Epithelial cell of esophagus (primary cell): ENCODE data around the gene TRPT1.
"Not testable (repeated sequence)": the region's sequence is repeated elsewhere in the genome, so short reads cannot be mapped to it uniquely, and the experiment has no call there.

Source experiments
- DNase-seq: peaks from one replicate; pipeline ENCODE4 v3.0.0; 2010; ENCODE audit warnings: low read depth
- H3K4me3 ChIP-seq: 2 replicates; pipeline ENCODE4 v1.5.1; 2011; ENCODE audit warnings: mild to moderate bottlenecking, low read length, control low read depth
- CTCF ChIP-seq: IDR thresholded peaks from 2 replicates; pipeline ENCODE4 v1.5.1; 2011; ENCODE audit warnings: low read depth, mild to moderate bottlenecking, low read length, control low read depth, inconsistent platforms; ENCODE audit not compliant: insufficient read depth; ENCODE audit errors: missing control alignments

Gene TRPT1

DNA sequence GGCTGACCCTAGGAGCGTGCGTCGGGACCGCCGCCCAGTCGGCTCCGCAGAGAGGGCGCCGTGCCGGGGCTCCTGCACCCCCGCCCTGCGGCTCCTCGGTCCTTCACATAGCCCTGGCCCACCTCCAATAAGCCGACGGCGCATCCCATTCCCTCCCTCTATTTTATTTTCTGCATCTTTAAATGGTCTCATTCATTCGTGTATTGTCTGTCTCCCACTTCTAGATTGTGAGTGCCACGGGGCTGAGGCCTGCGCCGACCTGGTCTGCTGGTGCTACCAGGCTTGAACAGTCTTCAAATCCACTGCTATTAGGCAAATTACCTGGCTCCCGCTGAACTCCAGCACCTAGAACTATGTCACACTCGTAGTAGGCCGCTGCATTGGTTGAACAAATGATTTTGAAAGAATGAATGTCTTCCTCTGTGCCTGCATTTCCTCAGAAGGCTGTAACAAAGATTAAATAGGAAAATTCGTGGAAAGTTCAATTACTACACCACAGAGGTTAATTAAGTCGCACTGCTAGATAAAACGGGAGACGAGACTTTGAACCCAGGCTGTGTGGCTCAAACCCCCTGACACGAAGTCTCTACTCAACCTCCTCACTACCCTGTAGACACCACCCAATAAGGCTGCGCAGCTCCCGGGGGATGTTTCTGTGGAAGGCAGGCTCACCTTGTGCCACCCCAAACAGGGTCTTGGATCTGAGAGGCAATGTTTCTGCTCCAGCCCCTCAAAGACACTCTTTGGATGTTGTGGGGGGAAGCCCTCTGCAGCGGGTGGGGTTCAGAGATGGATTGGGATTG is 21.9 kb upstream of the TRPT1 start:
- H3K4me3 ChIP-seq = peak overlapping the region; percentile 72
- no peak for DNase-seq
- TF ChIP-seq CTCF = peak; percentile 1

- DNase-seq = peak; percentile 85
- no peak for TF ChIP-seq CTCF
- H3K4me3 ChIP-seq = peak within 1 kb of the TSS; percentile 72
These were observed 21.1 kb upstream of the TRPT1 start, which contains the start of gene PPP1R14B for GRCh38 chr11:64246871-64247728. PPP1R14B (minus strand) TSS chr11:64246943; CDS start chr11:64246673, 270 bp downstream.

DNA sequence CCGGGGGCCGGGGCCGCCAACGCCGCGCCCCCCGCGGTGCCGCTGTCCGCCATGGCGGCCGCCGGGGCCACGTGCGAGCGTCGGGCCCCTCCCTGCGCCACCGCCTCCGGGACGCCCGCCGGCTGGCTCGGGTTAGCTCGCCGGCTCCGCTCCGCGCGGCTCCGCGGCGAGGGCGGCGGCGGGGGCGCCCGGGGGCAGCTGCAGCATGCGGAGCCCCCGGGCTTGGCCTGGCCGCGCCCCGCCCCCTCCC is 20.6 kb upstream of the TRPT1 start:
- not testable (repeated sequence) for H3K4me3 ChIP-seq, DNase-seq

GRCh38 chr11:64245797-64246620 is 20.0 kb upstream of the TRPT1 start:
- peak overlapping the region; percentile 67 for H3K4me3 ChIP-seq
- no peak for TF ChIP-seq CTCF
- peak; percentile 99 for DNase-seq

- H3K4me3 ChIP-seq = peak overlapping the region; percentile 67
- no peak for DNase-seq
- TF ChIP-seq CTCF = no peak
These were observed 19.4 kb upstream of the TRPT1 start for GRCh38 chr11:64245401-64245796.

DNA sequence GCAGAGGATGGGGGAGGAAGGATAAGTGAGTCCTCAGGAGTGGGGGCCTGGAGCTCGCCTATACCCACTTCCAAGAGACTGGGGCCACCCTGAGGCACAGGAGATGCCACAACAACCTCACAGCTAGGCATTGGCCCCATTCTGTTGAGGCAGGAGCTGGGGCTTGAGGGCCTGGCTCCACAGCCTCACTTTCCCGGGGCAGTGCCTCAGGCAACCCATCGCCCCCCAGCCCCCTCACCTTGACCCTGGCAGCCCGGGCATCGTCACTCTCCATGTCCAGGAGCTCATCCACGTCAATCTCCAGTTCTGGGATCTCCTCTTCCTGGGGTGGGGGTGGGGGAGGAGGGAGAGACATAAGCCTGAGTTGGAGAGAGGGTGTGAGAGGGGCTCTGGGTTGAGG is 19.0 kb upstream of the TRPT1 start:
- no peak for DNase-seq
- H3K4me3 ChIP-seq = peak overlapping the region; percentile 67

More for the DNA sequence above, 19.0 kb upstream of the TRPT1 start:
- no peak for TF ChIP-seq CTCF
